Erythroblast (primary cell): ENCODE results near the gene TSPO.

Experiments
- GATA1 ChIP-seq: IDR thresholded peaks from 2 replicates; pipeline ENCODE4 v1.6.1; 2011; ENCODE audit warnings: low read depth, mild to moderate bottlenecking, control low read depth, low read length, moderate library complexity
- POLR2A ChIP-seq: IDR thresholded peaks from 2 replicates; pipeline ENCODE4 v1.6.1; 2011; ENCODE audit warnings: mild to moderate bottlenecking, low read length

DNA sequence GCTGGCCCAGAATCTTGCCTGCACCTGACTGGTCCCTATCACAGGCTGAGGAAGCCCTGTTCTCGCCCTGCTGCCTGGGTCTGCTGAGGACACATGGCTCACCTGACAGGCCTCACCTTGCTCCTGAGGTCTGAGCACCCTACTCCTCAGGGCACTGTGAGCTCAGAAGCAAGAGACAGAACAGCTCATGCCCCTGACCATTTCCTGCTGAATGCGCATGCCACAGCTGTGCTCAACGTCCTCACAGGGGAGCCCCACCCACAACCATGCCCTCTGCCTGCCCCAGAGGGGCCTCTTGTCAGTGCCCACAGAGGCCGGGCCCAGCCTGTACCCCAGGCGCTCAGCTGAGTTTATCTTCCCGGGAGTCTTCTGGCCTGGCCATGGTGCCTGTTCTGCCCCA lies 2.8 kb upstream of the TSPO start:
- no peak for TF ChIP-seq POLR2A
- TF ChIP-seq GATA1: no peak
